ENCODE data around the gene ADGRB2.

ADGRB2 gene

DNA sequence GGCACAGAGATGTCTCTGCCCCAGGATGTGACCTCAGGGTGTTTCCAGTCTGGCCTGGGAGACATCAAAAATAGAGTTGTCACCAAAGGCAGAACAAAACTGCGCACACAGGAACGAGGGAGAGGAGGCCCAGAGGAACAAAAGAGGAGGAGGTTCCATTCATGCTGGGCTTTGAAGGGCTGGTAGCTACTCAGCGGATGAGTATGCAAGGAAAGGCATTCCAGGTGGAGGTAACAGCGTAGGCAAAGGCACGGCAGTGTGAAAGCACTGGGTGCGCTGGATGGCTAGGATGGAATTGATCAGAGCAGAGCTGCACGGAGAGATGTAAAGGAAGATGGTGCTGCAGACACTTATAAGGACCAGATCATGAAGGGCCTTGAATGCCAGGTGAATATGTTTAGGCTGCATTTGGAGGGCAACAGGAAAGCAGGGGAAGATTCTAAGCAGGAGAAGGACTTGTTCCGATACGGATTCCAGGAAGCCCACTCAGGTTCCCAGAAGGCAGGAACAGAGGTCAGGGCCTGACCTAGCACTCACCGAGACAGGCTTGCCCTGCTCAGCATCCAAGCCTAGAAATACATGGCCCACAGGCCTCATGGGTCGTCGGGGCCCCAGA is 66.7 kb downstream of the ADGRB2 start:
- DNase-seq = no peak

DNA sequence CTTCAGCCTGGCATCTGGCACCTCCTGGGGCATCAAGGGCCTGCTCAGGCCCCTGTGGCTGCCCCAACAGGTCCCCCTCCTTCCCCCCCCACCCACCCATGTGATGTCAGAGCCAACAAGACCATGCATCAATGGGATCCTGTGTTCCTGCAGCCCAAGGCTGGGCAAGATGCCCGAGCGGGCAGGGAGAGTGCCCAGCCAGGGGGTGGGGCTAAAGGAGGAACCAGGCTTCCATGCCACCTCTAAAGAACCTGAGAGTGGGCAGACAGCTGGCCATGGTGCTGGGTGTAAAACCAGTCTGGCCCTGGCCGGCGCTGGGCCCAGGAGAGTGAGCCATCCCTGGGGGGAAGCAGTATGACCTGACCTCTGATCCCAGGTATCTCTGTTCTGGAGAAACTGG is 67.9 kb downstream of the ADGRB2 start:
- DNase-seq = no peak

DNA sequence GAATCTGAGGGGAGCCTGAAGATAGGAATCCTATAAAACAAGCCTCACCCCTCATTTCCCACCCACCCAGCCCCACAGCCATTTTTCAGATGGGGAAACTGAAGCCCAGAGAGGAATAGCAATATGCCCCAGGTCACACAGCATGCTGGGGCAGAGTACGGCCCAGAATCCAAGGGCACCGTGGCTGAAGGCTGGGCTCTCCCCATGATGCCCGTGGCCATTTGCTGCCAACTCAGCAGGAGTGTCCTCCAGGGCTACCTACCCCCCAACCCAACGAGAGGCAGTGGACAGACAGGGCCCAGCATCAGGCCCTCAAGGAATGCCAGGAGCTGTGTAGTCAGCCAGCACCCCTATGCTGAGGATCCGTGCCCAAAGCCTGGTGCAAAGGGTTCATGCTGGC is 68.8 kb downstream of the ADGRB2 start:
- no peak for DNase-seq

DNA sequence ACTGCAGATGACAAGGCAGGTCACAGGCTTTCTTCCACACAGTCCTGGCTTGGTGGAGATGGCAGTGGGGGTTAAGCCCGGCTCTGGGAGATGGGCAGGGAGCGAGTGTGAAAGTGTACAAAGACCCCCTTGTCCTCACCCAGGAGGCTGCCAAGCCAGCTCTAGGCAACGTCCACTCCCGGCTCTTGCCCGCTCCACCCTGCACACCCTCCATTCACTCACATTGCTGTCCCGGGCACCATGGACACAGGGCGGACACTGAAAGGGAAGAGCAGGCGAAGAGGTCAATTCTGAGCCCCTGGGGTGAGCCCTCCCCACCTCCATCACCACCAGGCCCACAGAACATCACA is 69.2 kb downstream of the ADGRB2 start:
- DNase-seq = no peak

DNA sequence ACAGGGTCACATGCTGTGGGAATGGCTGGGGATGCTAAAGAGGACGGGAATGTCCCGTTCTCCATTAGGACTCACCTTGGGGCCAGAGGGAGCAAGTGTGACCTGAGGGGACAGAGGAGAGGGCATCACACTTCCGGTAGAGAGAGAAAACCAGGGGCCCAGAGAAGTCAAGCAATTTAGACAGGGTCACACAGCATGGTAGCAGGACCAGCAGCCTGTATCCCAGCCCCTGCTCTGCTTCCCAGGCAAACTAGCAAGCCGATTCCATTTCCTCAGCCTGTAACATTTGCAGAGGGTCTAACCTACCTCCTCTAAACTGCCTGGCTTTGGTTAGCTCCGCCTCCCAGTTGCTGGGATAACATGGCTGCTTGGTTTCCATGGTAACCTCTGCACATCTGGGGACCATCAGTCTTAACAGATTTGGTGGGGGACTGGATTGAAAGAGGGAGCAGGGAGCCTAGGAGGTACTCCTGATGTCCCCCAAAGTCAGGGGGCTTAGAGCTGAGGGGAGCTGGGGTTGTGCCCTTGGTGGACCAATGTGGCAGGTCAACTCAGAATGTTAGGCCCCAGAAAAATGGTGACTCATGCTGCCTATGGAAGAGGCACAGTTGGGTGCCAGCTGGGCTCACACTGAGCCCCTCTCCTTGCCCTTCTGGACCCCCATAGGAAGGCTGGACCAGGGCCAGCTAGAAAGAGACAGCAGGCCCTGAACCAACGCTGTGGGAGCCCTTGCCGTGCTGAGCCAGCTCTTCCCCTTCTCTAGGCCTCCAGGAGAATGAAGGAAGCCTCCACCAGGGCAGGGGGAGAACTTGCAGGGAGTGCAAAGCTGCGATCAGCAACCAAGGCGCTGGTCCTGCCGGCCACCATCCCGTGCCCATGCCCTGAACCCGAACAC is 69.8 kb downstream of the ADGRB2 start:
- DNase-seq = no peak

DNA sequence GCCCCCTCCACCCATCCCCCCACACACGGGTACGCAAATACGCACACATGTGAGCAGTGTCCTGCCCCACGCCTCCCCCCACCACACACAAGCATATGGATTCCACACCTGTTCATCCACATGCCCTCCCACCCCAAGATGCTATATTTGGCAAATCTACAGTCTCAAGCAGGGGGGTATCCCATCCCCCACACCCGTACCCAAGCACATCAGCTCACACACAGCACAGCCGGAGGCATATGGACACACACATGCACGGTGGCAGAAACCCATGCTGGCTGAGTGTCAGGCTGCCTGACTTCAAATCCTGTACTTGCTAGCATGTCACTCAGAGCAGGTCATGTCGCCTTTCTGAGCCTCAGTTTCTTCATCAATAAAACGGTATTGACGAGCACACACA is 70.9 kb downstream of the ADGRB2 start:
- no peak for DNase-seq

DNA sequence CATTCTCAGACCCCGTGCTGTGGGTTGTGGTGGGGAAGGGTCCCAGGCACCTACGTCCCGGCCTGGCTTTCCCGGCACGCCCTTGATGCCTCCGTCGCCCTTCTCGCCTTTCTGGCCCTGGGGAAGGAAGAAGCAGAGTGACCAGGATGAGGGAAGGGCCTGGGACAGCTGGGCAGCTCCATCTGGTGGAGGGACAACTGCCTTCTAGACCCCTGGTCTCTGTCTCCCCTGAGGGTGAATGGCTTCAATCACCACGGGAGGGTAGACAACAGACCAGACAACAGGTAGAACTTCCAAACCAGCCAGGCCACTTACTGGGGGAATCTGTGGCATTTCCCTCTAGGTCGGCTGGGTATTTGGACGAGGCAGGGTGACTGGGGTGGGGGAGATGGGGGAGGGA is 72.2 kb downstream of the ADGRB2 start:
- no peak for DNase-seq

DNA sequence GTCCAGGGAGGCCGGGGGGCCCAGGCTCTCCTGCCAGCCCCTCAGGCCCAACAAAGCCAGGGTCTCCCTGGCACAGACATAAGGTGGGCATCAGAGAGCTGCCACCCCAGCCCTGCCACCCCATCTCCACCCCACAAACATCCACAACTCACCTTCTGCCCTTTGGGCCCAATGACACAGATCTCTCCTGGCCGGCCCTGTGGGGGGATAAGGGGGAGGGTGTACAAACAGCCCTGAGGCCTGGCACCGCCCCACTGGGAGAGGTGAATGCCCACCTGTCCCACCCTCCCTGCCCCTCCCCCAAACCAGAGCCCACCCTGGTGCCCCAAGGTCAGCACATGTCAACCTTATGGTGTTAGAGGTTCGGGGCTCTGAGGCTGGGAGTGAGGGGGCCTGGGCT is 72.7 kb downstream of the ADGRB2 start:
- no peak for DNase-seq

DNA sequence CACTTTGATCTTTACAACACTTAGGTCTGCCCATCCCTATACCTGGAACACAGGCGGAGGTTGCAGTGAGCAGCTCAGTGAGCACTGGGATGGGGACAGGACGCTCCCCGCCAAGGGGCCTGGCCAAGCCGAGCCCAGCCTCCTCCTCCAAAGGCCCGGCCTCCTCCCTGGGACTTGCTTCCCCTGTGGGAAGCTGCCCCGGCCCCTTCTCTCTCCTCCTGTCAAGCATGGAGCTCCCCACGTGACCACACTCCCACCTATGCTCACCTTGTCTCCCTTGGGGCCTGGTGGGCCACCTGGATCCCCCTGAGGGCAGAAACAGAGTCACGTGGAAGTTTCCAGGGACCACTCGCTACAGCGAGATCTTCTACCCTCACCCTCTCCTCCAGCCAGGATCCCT is 73.2 kb downstream of the ADGRB2 start:
- DNase-seq = no peak

DNA sequence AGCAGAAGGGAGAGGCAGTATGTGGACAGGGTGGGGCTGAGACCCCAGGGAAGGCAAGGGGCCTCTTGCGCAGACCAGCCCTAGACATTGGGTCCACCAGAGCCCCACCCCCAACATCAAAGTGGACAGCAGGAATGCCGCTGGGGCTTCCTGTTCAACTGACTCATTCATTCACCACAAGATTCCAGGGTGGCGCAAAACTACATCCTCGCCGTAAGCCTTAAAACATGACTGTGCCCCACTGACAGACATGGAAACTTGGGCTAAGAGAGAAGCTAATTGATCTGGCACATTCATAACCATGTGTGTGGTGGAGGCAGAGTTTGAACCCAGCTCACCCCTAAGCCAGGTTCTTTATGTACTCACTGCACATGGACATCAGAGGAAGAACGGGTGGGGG is 74.3 kb downstream of the ADGRB2 start:
- no peak for DNase-seq

DNA sequence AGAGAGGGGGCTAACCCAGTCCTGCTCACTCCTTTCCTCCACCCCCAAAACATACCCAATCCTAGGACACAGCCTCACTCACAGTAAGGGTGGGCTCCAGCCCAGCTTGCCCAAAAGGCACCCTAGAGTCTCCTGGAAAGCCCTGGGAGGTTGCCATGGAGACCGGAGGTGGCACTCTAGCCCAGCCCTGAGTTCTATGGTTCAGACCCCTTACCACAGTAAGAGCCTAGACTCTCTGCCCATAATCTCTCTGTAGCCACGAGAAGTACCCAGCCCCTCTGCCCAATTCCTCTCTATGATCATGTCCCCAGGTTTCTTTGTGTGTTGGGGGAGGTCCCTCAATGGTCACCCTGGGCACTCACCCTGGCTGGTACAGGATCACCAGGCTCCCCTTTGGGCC is 74.8 kb downstream of the ADGRB2 start:
- no peak for DNase-seq

DNA sequence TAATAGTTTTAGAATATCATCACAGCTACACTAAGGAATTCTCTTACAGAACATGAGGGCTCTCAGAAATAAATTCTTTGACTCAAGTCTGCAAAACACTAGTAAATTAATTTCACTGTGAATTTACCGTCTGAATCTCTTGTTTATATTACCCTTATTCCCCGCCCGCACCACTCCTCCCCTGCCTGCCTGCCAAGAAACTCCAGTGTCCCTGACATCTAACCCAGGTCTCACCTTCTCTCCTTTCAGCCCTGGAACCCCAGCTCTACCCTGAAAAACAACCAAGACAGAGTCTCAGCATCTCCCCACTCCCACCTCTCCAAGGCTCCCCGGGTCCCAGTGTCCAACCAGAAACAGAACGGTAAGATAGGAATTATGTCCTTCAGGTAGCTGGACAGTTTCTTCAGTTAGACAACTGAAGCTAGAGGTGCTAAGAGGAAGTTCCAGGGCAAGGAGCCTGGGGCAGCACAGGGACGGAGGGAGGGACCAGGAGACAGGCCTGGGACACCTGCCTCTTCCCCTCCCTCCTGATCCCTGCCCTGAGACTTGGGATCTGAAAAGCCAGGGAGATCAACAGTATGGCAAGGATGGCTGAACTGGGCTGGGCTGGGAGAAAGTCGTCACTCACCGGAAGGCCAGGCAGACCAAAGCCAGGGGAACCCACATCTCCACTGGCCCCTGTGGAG is 75.8 kb downstream of the ADGRB2 start:
- DNase-seq = no peak

DNA sequence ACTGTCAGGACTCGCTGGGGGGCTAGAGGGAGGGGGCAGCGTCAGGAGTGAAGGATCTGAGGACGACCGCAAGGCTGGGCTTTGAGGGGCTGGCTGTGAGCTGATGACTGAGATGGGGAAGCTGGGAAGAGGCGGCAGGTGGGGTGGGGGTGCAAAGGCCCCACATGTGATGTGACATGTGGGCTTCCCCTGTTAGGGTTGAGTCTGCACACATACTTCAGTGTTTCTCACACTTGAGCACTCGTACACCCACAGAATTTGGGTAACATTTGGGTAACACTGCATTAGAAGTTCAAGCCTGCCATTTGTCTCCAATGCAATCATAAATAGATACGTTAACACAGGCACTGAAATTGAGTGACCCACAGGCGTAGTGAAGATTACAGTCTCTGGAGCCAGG is 76.5 kb downstream of the ADGRB2 start:
- no peak for DNase-seq

DNA sequence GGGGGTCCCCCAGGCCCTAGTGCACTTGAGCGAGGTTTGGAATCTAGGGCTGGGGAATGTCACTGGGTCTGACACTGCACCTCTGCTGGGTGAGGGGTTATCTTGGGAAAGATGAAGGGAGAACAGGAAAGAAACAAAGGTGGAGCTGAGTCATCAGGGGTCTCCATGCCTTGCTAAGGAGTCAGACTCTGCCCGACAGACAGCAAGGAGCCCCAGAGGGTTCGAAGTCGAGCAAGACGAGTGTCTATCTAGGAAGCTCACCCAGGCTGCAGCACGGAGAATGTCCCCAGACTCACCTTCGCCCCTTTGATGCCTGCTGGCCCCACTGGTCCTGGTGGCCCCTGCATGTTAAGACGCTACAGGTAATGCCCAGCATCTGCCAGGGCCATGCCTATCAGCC is 78.3 kb downstream of the ADGRB2 start:
- no peak for DNase-seq

DNA sequence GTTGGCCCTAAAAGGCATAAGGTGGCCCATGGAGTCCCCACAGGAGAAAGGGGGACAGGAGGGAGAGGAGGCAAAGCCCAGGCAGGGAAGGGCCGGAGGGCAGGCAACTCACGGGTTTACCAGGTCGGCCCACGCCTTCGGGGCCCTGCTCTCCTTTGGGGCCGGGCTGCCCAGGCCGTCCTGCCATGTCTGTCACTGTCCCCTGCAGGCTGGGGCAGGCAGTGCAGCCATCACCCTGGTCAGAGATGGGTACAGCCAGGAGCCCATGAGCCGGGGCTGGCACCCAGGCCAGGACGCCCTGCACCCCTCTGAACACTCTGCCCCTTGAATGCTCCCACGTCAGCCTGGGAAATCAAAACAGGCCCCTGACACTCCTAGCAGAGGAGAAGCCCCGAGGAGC is 80.1 kb downstream of the ADGRB2 start:
- no peak for DNase-seq

DNA sequence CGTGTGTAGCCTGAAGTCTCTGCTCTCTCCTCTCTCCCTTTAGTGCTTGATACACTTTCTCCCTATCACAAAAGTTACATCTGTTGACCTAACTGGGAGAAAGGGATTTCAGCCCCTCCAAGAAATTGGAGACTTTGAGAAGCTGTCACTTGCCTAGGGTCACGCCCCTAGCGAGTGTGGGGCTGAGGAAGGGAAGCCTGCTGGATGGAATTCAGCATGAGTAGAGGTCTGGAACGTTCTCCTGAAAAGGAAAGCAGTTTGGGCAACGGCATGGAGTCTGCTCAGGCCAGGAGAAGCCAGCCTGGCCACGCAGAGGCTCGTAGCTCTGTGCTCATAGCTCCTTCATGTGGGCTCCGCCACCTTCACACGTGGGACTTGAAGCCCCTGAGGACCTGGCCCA is 82.7 kb downstream of the ADGRB2 start:
- no peak for DNase-seq

DNA sequence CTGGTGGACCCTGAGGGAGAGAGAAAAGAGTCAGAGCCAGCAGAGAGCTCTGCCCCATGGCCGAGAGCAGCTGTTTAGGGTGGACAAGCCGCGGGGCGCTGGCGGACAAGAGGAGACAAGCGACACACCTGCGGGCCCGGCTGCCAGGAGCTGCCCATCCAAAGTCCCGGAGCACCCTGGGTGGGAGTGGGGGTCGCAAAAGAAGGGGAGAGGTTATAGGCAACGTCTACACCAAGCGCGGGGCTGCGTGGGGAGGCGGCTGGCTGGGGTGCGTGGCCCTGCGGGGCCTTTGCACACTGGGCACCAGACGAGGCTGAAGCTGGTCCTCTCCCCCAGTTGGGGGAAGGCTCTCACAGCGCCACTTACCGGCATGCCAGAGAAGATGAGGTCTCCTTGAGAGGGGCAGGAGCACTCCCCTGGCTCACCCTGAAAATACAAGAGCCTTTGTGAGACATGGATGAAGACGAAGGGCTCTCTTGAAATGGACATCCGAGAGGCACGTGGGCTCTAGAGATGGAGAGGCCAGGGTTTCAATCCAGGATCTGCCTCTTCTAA is 84.4 kb downstream of the ADGRB2 start:
- no peak for DNase-seq

DNA sequence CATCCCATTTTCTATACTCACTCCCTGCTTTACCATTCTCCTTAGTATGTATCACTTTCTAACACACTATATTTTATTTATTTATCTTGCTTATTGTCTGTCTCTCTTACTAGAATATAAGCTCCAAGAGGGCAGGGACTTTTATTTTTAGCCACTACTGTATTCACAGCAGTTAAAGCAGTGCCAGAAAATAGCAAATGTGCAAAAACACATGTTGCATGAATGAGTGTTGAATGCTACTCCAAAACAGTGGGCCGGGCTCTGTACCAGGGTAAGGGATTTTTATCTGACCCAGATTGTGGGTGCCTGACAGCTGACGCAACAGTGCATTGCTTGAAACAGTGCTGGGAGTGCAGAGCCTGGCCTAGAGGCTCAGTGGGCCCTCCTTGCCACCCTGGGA is 85.0 kb downstream of the ADGRB2 start:
- DNase-seq = no peak

DNA sequence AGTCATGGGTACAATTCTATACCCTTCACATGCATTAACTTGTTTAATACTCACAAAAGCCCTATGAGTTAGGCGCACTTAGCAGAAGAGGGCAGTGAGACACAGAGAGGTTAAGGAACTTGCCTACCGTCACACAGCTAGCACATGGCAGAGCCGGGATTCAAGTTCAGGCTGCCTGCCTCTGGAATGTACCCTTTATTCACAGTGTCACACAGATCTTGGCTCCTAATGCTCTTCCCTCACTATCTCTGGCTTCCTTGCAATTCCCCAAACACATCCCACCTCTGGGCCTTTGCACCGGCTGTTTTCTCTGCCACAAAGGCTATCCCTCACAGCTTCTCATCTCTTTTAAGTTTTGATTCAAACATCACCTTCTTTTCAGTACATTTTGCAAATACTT is 85.5 kb downstream of the ADGRB2 start:
- DNase-seq = no peak

DNA sequence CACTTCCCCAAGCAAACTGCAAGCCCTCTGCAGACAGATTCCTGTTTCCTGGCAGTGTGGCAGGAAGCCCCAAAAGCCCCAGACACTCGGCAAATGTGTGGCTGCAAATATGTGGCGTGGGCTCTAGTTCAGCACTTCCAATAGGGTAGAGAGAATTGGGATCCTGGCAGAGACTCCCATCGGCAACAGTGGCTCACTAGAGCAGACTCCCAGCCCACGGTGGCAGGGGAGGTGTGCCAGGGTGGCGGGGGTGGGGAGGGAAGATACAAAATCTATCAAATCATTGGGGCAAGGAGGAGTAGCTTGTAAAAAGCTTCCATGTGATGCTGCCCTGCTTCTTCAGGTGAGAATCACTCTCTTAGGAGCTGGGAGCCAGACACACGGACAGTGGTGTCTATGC is 86.2 kb downstream of the ADGRB2 start:
- DNase-seq = no peak

DNA sequence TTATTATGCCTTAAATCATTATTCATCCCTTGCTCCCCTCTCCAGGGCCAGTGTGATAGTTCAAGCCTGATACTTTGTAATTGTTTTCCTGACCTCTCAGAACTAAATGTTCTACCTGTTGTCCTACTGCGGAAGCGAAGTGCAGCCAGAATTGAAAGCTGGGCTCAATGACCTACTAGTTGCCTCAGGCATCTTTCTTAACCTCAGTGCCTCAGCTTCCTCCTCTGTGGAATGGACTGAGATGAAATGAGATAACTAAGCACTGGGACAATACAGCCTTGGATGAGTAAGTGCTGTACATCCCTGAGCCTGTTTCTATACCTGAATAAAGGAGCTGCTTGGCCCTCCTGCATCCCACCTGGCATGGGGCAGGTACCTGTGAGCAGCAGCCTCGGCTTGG is 86.7 kb downstream of the ADGRB2 start:
- DNase-seq = no peak

All from AML-193 (cell line).